VCaP (cell line): ENCODE data around the gene SMYD2.

ENCODE experiments used
- H3K27ac ChIP-seq: fragments of 450-650 bp; 2 replicates; pipeline ENCODE4 v1.5.1; 2017
- CTCF ChIP-seq: fragments of 450-650 bp; conservative IDR thresholded peaks from 2 replicates; pipeline ENCODE4 v1.5.1; 2017; ENCODE audit warnings: mild to moderate bottlenecking, moderate library complexity

The SMYD2 gene

GRCh38 chr1:214342525-214342924, 61.6 kb downstream of the SMYD2 start:
- TF ChIP-seq CTCF: no peak
- H3K27ac ChIP-seq: no peak overlapping the region

- TF ChIP-seq CTCF: no peak
- H3K27ac ChIP-seq: no peak overlapping the region
Observed at GRCh38 chr1:214344897-214345296, 63.9 kb downstream of the SMYD2 start.

- H3K27ac ChIP-seq: no peak overlapping the region
- TF ChIP-seq CTCF: no peak
Observed at GRCh38 chr1:214349008-214349407, 68.0 kb downstream of the SMYD2 start.

GRCh38 chr1:214349781-214350180, 68.8 kb downstream of the SMYD2 start:
- TF ChIP-seq CTCF: no peak
- H3K27ac ChIP-seq: no peak overlapping the region

- H3K27ac ChIP-seq: no peak overlapping the region
- TF ChIP-seq CTCF: no peak
Observed at GRCh38 chr1:214351551-214352277, 70.8 kb downstream of the SMYD2 start.

GRCh38 chr1:214352838-214353237, 71.9 kb downstream of the SMYD2 start:
- H3K27ac ChIP-seq: no peak overlapping the region
- no peak for TF ChIP-seq CTCF

- no peak for TF ChIP-seq CTCF
- H3K27ac ChIP-seq: no peak overlapping the region
Observed at GRCh38 chr1:214354440-214355148, 73.6 kb downstream of the SMYD2 start.
